Endothelial cell of coronary artery (primary cell): ENCODE results near the gene BEX3. TPM values are rescaled to one million over a fixed set of nuclear protein-coding genes. Genes with fewer than 3 reads are reported as not detected.

Experiments used
- total RNA-seq: library from RNA; depleted of rRNA; stranded (reverse); fragments of >200 nt; gene quantifications from 2 replicates; pipeline ENCODE4 v1.2.3, GENCODE V29; 2014

Gene BEX3
- total RNA-seq, result 301 and 319 TPM in 2 replicates

GRCh38 chrX:103376118-103376978 lies at the start of gene BEX3:
TSS of gene BEX3 (plus strand) at chrX:103376538. CDS start at chrX:103377522, 984 bp downstream.

GRCh38 chrX:103329991-103330390 lies 46.3 kb upstream of the BEX3 start, which contains the start of gene TCEAL7:
TSS of gene TCEAL7 (plus strand) at chrX:103330239. CDS start at chrX:103331404, 1,165 bp downstream.

DNA sequence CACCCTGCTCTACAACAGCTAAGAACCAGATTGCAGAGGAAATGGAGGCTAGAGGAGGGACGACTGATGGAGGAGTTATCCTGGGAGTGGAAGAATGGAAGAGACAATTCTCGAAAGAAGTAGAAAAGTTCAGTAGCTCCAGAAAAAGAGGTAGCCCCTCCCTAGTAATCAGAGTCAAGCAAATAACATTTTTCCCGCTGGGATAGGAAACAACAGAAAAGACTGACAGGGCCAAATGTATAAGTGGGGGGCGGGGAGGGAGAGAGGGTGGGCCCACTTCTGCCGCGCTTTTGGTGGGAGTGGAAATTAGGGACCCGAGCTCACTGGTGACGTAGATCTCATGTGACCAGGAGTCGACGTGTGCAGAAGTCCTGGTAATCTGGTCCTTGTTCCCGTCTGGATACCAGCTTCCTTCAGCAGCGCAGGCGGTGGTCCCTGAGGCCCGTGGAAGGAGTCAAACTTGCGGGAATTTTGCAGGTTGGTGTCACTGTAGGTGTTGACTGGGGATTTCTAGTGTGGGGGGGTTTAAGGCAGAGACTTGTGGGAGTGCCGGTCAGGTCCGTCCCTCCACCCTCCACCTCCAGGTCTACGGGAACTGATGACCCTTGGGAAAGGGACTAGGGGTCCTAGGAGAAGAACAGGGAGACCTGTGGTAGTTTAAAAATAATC lies 20.1 kb upstream of the BEX3 start, which contains the start of gene TCEAL9:
TSS of gene TCEAL9 (plus strand) at position 377 of the 669 bp plus-strand sequence. CDS start 1,179 bp downstream, outside the sequence.

Other genes starting within 250 kb of the BEX3 start
- gene BEX4, start 161.4 kb upstream of the BEX3 start, total RNA-seq, result 13.4 and 16.5 TPM in 2 replicates
- gene TCEAL8, start 121.4 kb upstream of the BEX3 start, total RNA-seq, result 72.7 and 79.3 TPM in 2 replicates
- not detected in 2 replicates for gene TCEAL5, start 99.8 kb upstream of the BEX3 start, total RNA-seq
- gene BEX2, start 65.5 kb upstream of the BEX3 start, total RNA-seq, result 0.27 and 0.38 TPM in 2 replicates
- gene TCEAL7, start 46.3 kb upstream of the BEX3 start, total RNA-seq, result 0.72 and 12.8 TPM in 2 replicates
- gene TCEAL9, start 20.0 kb upstream of the BEX3 start, total RNA-seq, result 101 and 107 TPM in 2 replicates
- gene RAB40A, start 143.0 kb downstream of the BEX3 start, total RNA-seq, result 0.09 TPM in 1 of 2 replicates, not detected in the other
- 41.6 and 56.7 TPM in 2 replicates for gene TCEAL4, start 209.0 kb downstream of the BEX3 start, total RNA-seq
- 11.9 and 15.4 TPM in 2 replicates for gene TCEAL3, start 231.4 kb downstream of the BEX3 start, total RNA-seq